ENCODE results near the gene PI4K2A.

The PI4K2A gene

DNA sequence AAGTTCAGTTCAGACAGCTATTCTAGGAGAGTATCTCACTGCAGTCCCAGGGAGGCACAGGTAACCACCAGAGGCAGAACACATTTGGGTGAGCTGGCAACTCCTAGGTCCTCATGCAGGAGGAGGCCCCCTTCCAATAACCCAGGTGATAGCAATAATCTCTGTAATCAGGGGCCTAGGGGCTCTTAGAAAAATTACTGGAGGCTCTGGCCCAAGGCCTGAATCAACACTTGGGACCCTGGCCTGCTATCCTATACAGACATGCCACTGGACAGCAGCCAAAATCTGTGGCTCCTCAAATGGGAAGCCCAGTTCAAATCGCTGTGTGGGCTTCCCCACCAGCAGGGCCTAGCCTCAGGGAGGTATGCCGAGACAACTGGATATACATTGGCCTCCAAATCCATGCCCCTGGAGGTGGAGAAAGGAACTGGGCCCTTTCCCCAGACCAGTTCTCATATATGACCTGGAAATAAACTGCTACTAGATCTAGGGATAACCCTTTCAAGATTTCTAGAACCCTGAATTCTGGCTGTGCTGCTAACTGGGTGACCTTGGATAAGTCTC, 45.0 kb downstream of the PI4K2A start:
- H3K79me2 ChIP-seq (ENCODE audit: insufficient read depth, low read length): no peaks in the 10 kb centered on the region
- H3K4me2 ChIP-seq (ENCODE audit: low read length): no peak overlapping the region
- no peak overlapping the region for H3K27ac ChIP-seq (ENCODE audit: low read depth, low read length, poor library complexity, severe bottlenecking)
- TF ChIP-seq, protein P1, sequence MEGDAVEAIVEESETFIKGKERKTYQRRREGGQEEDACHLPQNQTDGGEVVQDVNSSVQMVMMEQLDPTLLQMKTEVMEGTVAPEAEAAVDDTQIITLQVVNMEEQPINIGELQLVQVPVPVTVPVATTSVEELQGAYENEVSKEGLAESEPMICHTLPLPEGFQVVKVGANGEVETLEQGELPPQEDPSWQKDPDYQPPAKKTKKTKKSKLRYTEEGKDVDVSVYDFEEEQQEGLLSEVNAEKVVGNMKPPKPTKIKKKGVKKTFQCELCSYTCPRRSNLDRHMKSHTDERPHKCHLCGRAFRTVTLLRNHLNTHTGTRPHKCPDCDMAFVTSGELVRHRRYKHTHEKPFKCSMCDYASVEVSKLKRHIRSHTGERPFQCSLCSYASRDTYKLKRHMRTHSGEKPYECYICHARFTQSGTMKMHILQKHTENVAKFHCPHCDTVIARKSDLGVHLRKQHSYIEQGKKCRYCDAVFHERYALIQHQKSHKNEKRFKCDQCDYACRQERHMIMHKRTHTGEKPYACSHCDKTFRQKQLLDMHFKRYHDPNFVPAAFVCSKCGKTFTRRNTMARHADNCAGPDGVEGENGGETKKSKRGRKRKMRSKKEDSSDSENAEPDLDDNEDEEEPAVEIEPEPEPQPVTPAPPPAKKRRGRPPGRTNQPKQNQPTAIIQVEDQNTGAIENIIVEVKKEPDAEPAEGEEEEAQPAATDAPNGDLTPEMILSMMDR (IDR thresholded peaks at IDR 0.05; ENCODE audit: low read length): no peak
- TF ChIP-seq EZH2 (IDR thresholded peaks at IDR 0.05; ENCODE audit: borderline replicate concordance, low read length): no peak
- no peaks in the 10 kb centered on the region for H4K20me1 ChIP-seq (ENCODE audit: insufficient read depth, low read length)
- H3K4me3 ChIP-seq (ENCODE audit: low read depth, low read length, poor library complexity, severe bottlenecking): no peak overlapping the region
- no peak overlapping the region for H3K9ac ChIP-seq (ENCODE audit: low read length)
- H3K4me1 ChIP-seq (ENCODE audit: insufficient read depth, low read length, severe bottlenecking): peaks cover 7% of the 10 kb centered on the region
- no peaks in the 10 kb centered on the region for H3K27me3 ChIP-seq (ENCODE audit: insufficient read depth, low read length)
- no peaks in the 10 kb centered on the region for H3K36me3 ChIP-seq (ENCODE audit: insufficient read depth, low read length)
- no peak overlapping the region for H2AFZ ChIP-seq (ENCODE audit: low read length)
- no peaks in the 10 kb centered on the region for H3K9me3 ChIP-seq (ENCODE audit: low read length)
- no peaks in the 10 kb centered on the region for H3K9me2 ChIP-seq (ENCODE audit: low read depth, low read length)
- H3F3A ChIP-seq (ENCODE audit: insufficient read depth, low read length): no peaks in the 10 kb centered on the region

DNA sequence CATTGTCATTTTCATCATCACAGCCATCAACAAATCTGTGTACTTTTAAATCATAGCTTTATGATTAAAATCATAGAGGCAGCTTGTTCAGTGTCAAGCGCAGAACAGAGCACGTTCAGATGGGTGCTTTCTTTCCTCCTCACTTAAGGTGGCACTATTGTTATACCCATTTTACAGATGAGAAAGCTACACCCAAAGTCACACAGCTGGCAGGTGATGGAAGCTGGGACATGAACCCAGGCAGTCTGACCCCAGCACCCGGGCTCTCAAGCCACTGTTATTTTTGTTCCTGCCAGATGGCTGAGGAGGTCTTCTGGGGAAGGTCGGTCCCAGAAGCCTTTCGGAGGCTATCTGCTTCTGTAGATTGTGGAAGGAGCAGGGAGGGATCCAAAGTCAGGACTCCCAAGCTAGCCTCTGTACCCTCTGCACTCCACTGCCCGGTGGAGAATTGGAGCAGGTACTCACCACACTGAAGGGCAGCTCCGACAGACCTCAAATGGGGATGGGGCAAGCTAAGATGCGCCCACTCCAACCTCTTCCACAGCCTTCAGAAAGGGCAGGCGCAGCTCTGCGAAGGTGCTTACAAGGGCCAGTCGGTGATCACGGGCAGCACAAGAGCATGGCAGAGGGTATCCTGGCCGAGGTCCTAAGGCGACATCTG, 46.0 kb downstream of the PI4K2A start:
- H3K9me3 ChIP-seq (ENCODE audit: low read length): no peaks in the 10 kb centered on the region
- no peaks in the 10 kb centered on the region for H3F3A ChIP-seq (ENCODE audit: insufficient read depth, low read length)
- H3K4me2 ChIP-seq (ENCODE audit: low read length): peak overlapping the region; percentile 59
- TF ChIP-seq, protein P1 (IDR thresholded peaks at IDR 0.05; ENCODE audit: low read length): peak; percentile 29; the same call in 1 of the 2 replicates
- no peak for TF ChIP-seq EZH2 (IDR thresholded peaks at IDR 0.05; ENCODE audit: borderline replicate concordance, low read length)
- no peaks in the 10 kb centered on the region for H3K79me2 ChIP-seq (ENCODE audit: insufficient read depth, low read length)
- no peak overlapping the region for H3K27ac ChIP-seq (ENCODE audit: low read depth, low read length, poor library complexity, severe bottlenecking)
- no peaks in the 10 kb centered on the region for H3K9me2 ChIP-seq (ENCODE audit: low read depth, low read length)
- H3K4me3 ChIP-seq (ENCODE audit: low read depth, low read length, poor library complexity, severe bottlenecking): peak overlapping the region; percentile 55
- H3K27me3 ChIP-seq (ENCODE audit: insufficient read depth, low read length): no peaks in the 10 kb centered on the region
- H4K20me1 ChIP-seq (ENCODE audit: insufficient read depth, low read length): no peaks in the 10 kb centered on the region
- no peak overlapping the region for H2AFZ ChIP-seq (ENCODE audit: low read length)
- H3K36me3 ChIP-seq (ENCODE audit: insufficient read depth, low read length): no peaks in the 10 kb centered on the region
- peaks cover 7% of the 10 kb centered on the region for H3K4me1 ChIP-seq (ENCODE audit: insufficient read depth, low read length, severe bottlenecking)
- H3K9ac ChIP-seq (ENCODE audit: low read length): no peak overlapping the region; the same call in 1 of the 2 replicates

DNA sequence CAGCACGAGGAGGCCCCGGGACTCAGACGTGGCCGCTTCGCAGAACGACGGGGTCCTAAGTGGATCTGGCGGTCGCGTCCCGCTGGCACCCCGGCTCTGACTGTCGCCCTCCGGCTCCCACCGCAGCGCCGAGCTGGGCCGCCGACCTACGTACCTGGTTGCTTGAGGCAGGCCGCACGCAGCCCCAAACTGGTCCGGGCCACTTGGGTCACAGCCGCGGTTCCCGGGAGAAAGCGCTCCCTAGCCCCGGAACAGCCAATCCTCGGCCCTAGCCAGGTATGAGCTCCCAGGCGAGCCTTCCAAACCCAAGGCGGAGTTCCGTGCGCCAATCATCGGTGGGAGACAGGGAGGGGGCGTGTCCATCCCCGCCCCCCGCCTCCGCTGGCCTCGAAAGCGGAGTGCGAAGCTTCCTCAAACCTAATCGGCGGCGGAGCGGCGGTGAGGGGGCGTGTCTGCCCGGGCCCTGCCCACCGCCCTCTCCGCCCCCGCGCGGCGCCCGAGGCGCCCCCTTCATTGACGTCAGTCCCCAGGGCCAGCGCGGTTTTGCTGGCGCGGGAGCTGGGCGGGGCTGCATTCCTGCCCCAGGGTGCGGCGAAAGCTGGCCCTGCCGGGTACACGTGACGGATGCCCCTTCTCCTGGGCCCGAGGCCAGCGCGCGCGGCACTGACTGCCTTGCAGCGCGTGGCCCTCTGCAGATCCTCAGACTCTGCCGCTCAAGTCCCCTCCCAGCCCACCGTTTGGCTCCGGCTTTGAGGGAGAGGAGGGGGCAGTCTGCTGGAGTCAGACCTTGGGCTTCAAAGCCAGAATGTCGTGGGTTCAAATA, 46.7 kb downstream of the PI4K2A start, which contains the start of gene AVPI1:
Gene AVPI1, minus strand, starts transcription at position 280 of the 823 bp plus-strand sequence. CDS start 7,336 bp downstream, outside the sequence.
- Histone ChIP-seq H3K4me2 (ENCODE audit: low read length) (peak within 1 kb of the TSS; percentile 59), H3K4me1 (ENCODE audit: insufficient read depth, low read length, severe bottlenecking) (peaks cover 7% of the 10 kb centered on the region), H3K9me3 (ENCODE audit: low read length) (no peaks in the 10 kb centered on the region), H3K9me2 (ENCODE audit: low read depth, low read length) (no peaks in the 10 kb centered on the region), H3K79me2 (ENCODE audit: insufficient read depth, low read length) (no peaks in the 10 kb centered on the region), H3F3A (ENCODE audit: insufficient read depth, low read length) (no peaks in the 10 kb centered on the region), H3K4me3 (ENCODE audit: low read depth, low read length, poor library complexity, severe bottlenecking) (peak within 1 kb of the TSS; percentile 55), H3K27ac (ENCODE audit: low read depth, low read length, poor library complexity, severe bottlenecking) (no peak within 1 kb of the TSS), H3K9ac (ENCODE audit: low read length) (peak within 1 kb of the TSS; percentile 24; the same call in 1 of the 2 replicates), H3K36me3 (ENCODE audit: insufficient read depth, low read length) (no peaks in the 10 kb centered on the region), H3K27me3 (ENCODE audit: insufficient read depth, low read length) (no peaks in the 10 kb centered on the region), H2AFZ (ENCODE audit: low read length) (no peak within 1 kb of the TSS), H4K20me1 (ENCODE audit: insufficient read depth, low read length) (no peaks in the 10 kb centered on the region)
- TF ChIP-seq, protein P1 (IDR thresholded peaks at IDR 0.05; ENCODE audit: low read length): no peak
- no peak for TF ChIP-seq EZH2 (IDR thresholded peaks at IDR 0.05; ENCODE audit: borderline replicate concordance, low read length)
